MCF 10A (cell line): Measurements from ENCODE around the gene MYO16. TPM values are rescaled to one million over a fixed set of nuclear protein-coding genes. Genes with fewer than 3 reads are reported as not detected.
A peak's percentile ranks its signal among the peaks of the same experiment; 100 is the strongest.

ENCODE experiments used
- BruUV-seq: library from RNA; stranded (reverse); fragments of 400-500 nt; replicated peaks from 2 replicates; lab custom pipeline; 2021; lab: Mats Ljungman, UMichigan
- CTCF ChIA-PET: fragments of 300-600 bp; sonication (Branson Sonifier 250); formaldehyde crosslinking; extraction: SDS; loops from one replicate; lab custom pipeline; 2021; ENCODE audit warnings: antibody characterized with exemption, inconsistent platforms; lab: Yijun Ruan, JAX
- POLR2A ChIA-PET: fragments of 300-600, 350-650 bp; sonication (Branson Sonifier 250); formaldehyde crosslinking; extraction: SDS; loops from one replicate; lab custom pipeline; 2020; ENCODE audit warnings: antibody characterized with exemption, inconsistent platforms; lab: Yijun Ruan, JAX
- DNase-seq: peaks from one replicate; pipeline ENCODE4 v3.0.0-alpha.2; 2018; ENCODE audit not compliant: unreplicated experiment
- H3K27ac Mint-ChIP-seq: one replicate; pipeline ENCODE4 v1.8.0; 2022; ENCODE audit warnings: mild to moderate bottlenecking, low read depth, mixed read lengths; ENCODE audit not compliant: unreplicated experiment
- H3K27me3 Mint-ChIP-seq: one replicate; pipeline ENCODE4 v1.8.0; 2022; ENCODE audit warnings: mixed read lengths; ENCODE audit not compliant: insufficient read depth, unreplicated experiment
- H3K36me3 Mint-ChIP-seq: one replicate; pipeline ENCODE4 v1.8.0; 2022; ENCODE audit warnings: mild to moderate bottlenecking, moderate library complexity, mixed read lengths; ENCODE audit not compliant: insufficient read depth, unreplicated experiment
- H3K4me1 Mint-ChIP-seq: one replicate; pipeline ENCODE4 v1.8.0; 2022; ENCODE audit warnings: mixed read lengths; ENCODE audit not compliant: insufficient read depth, unreplicated experiment
- H3K4me3 Mint-ChIP-seq: one replicate; pipeline ENCODE4 v1.8.0; 2022; ENCODE audit warnings: mild to moderate bottlenecking, moderate library complexity, mixed read lengths; ENCODE audit not compliant: unreplicated experiment
- H3K9me3 Mint-ChIP-seq: one replicate; pipeline ENCODE4 v1.8.0; 2022; ENCODE audit warnings: mixed read lengths; ENCODE audit not compliant: unreplicated experiment
- intact Hi-C: fragments of 100-400 bp; cut with micrococcal nuclease; formaldehyde crosslinking; loops from 2 replicates; pipeline ENCODE4 v1.14.1; 2022
- total RNA-seq: library from RNA; stranded (reverse); gene quantifications from 2 replicates; pipeline ENCODE4 v1.2.3, GENCODE V29; 2022
- TF ChIP-seq, protein P1 (sequence below): fragments of 200-600 bp; IDR thresholded peaks from one replicate; pipeline ENCODE4 v1.8.0; 2022; ENCODE audit warnings: antibody characterized with exemption, mild to moderate bottlenecking; ENCODE audit not compliant: unreplicated experiment

The MYO16 gene
- total RNA-seq, 1 experiment from 2014 or later = not detected

DNA sequence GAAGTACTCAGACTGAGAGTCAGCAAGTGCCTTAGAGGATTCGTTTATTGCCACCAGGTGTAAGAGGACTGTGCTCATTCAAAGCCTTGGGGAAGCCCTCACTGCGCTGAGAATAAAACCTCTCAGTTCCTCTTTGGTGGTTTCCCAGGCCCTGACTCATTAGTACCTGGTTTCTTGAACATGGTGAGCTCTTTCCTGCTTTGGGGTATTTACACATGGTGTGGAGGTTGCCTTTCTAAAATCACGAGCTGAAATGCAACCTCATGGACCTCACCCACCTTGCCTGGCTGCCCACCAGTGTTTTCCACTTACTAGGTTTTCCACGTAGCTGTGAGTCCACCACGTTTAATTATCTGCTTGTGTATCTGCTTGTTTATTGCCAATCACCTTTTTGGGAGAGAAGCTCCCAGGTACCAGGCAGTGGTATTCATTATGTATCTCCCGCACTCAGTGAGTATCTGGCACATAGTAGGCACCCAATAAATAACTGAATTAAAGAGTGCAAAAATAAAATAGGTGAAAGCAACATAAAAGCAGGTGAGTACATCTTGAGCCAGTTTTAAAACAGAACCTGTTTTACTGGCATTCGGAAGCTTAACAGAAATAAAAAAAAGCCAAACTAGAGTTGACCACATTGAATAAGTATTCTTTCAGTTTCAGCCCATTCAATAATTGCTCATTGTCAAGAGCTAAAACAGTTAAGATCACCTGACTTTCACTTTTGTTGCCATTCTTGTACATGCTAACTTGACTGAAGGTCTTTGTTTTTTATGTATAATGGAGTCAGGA lies 533.0 kb downstream of the MYO16 start:
- Mint-ChIP-seq H3K9me3 (no peaks in the 10 kb centered on the region), H3K4me3 (no peak overlapping the region), H3K27me3 (no peaks in the 10 kb centered on the region), H3K4me1 (peaks cover 23% of the 10 kb centered on the region), H3K27ac (no peak overlapping the region), H3K36me3 (no peaks in the 10 kb centered on the region)
- no TSS peak for BruUV-seq
- POLR2A ChIA-PET = no interaction called here
- DNase-seq = peak; percentile 28
- intact Hi-C loops = no loop called here
- TF ChIP-seq, protein P1, sequence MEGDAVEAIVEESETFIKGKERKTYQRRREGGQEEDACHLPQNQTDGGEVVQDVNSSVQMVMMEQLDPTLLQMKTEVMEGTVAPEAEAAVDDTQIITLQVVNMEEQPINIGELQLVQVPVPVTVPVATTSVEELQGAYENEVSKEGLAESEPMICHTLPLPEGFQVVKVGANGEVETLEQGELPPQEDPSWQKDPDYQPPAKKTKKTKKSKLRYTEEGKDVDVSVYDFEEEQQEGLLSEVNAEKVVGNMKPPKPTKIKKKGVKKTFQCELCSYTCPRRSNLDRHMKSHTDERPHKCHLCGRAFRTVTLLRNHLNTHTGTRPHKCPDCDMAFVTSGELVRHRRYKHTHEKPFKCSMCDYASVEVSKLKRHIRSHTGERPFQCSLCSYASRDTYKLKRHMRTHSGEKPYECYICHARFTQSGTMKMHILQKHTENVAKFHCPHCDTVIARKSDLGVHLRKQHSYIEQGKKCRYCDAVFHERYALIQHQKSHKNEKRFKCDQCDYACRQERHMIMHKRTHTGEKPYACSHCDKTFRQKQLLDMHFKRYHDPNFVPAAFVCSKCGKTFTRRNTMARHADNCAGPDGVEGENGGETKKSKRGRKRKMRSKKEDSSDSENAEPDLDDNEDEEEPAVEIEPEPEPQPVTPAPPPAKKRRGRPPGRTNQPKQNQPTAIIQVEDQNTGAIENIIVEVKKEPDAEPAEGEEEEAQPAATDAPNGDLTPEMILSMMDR = no peak
- CTCF ChIA-PET = interaction anchor here (0.6 kb wide), 1 partner anchor 140 kb away, joined by 3 read pairs; no protein-coding TSS in a partner anchor

DNA sequence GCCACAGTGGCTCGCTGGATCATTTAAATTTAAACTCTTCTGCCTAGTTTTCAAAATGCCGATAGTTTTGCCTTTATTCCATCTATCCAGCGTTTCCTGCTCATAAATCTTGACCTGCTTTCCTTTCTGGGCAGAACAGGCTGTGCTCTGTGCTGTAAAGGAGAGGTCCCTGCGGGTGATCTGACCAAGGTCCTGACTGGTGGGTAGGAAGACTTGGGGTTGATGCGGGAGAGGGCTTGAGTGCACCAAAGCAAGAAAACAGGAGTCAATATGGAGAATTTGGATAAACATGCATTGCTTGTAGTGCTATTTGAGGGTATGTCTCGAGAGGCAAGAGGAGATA lies 533.6 kb downstream of the MYO16 start:
- Mint-ChIP-seq H3K9me3 (no peaks in the 10 kb centered on the region), H3K27ac (no peak overlapping the region), H3K4me3 (no peak overlapping the region), H3K36me3 (no peaks in the 10 kb centered on the region), H3K27me3 (no peaks in the 10 kb centered on the region), H3K4me1 (peaks cover 19% of the 10 kb centered on the region)
- DNase-seq = no peak
- intact Hi-C loops = no loop called here
- BruUV-seq = no TSS peak
- TF ChIP-seq, protein P1 = no peak
- CTCF ChIA-PET = interaction anchor here (0.6 to 0.9 kb wide), 2 partner anchors 20 to 962 kb away, joined by 3 read pairs; no protein-coding TSS in a partner anchor
- POLR2A ChIA-PET = no interaction called here

DNA sequence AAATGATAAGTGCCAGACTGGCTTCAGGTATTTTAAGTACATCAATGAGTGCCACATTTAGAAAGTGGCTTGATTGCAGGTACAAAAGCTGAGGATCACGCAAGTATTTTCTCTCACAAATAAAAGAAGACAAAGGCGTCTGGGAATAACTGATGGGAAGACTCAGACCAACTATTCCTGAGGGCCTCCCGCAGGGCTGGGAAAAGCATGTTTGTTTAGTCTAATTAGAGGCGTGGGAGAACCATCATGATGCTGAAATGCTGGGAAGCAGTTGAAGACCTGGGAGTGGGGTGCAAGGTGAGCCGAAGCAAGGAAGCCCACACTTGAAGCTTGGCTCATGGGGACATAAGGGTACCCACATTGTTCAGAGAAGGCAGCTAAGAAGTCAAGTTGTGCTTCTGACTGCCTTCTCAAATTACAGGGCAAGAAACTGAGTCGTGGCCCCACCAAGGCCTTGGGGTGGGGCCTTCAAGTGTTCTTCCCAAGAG lies 536.0 kb downstream of the MYO16 start:
- TF ChIP-seq, protein P1 = no peak
- Mint-ChIP-seq H3K27ac (no peak overlapping the region), H3K4me1 (peaks cover 9% of the 10 kb centered on the region), H3K9me3 (no peaks in the 10 kb centered on the region), H3K36me3 (no peaks in the 10 kb centered on the region), H3K4me3 (no peak overlapping the region), H3K27me3 (no peaks in the 10 kb centered on the region)
- POLR2A ChIA-PET = no interaction called here
- CTCF ChIA-PET = no interaction called here
- BruUV-seq = no TSS peak
- intact Hi-C loops = no loop called here
- DNase-seq = no peak

DNA sequence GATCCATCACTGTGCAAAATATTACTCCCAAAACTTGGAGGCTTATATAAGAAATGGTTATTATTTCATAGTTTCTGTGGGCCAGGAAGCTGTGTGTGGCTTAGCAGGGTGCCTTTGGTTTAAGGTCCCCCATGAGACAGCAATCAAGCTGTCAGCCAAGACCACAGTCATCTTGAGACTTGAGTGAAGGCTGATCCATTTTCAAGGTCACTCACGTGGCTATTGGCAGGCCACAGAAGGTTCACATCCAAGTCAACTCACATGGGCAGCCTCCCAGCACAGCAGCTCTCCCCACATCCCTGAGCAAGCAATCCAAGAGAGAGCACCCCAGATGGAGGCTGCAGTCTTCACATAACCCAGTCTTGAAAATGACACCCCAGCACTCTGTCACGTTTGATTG lies 537.4 kb downstream of the MYO16 start:
- intact Hi-C loops = no loop called here
- Mint-ChIP-seq H3K9me3 (no peaks in the 10 kb centered on the region), H3K27me3 (no peaks in the 10 kb centered on the region), H3K4me1 (no peaks in the 10 kb centered on the region), H3K27ac (no peak overlapping the region), H3K36me3 (no peaks in the 10 kb centered on the region), H3K4me3 (no peak overlapping the region)
- TF ChIP-seq, protein P1 = no peak
- no peak for DNase-seq
- POLR2A ChIA-PET = no interaction called here
- BruUV-seq = no TSS peak
- CTCF ChIA-PET = no interaction called here
